NB4 (cell line): Measurements from ENCODE around the gene POLD4.

Source experiments
- POLR2A ChIP-seq: IDR thresholded peaks from 2 replicates; pipeline ENCODE4 v1.6.1; 2011; ENCODE audit warnings: mild to moderate bottlenecking; ENCODE audit not compliant: insufficient read length; ENCODE audit errors: extremely low read depth
- TF ChIP-seq, protein P1 (sequence below): IDR thresholded peaks from one replicate; pipeline ENCODE4 v1.5.1; 2012; ENCODE audit warnings: low read depth, low read length

DNA sequence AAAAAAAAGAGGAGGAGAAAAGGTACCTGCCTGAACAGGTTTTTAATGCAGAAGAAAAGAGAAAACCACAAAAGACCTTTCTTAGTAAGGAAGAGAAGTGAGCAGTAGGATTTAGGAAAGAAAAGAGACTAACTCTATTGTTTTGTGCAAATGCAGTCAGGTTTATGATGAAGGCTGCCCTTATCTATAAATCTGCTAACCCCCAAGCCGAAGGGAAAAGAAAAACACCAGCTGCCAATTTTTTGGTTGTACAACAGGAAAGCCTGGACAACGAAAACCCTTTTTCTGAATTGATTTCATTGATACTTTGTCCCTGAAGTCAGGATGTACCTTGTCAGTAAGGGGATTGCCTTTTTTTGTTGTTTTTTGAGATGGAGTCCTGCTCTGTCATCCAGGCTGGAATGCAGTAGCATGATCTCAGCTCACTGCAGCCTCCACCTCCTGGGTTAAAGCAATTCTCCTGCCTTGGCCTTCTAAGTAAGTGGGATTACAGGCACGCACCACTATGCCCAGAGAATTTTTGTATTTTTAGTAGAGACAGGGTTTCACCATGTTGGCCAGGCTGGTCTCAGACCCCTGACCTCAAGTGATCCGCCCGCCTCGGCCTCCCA lies 21.2 kb downstream of the POLD4 start:
- TF ChIP-seq POLR2A, result no peak
- TF ChIP-seq, protein P1, sequence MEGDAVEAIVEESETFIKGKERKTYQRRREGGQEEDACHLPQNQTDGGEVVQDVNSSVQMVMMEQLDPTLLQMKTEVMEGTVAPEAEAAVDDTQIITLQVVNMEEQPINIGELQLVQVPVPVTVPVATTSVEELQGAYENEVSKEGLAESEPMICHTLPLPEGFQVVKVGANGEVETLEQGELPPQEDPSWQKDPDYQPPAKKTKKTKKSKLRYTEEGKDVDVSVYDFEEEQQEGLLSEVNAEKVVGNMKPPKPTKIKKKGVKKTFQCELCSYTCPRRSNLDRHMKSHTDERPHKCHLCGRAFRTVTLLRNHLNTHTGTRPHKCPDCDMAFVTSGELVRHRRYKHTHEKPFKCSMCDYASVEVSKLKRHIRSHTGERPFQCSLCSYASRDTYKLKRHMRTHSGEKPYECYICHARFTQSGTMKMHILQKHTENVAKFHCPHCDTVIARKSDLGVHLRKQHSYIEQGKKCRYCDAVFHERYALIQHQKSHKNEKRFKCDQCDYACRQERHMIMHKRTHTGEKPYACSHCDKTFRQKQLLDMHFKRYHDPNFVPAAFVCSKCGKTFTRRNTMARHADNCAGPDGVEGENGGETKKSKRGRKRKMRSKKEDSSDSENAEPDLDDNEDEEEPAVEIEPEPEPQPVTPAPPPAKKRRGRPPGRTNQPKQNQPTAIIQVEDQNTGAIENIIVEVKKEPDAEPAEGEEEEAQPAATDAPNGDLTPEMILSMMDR, result no peak
